ENCODE results near the gene SEMA6B.

The SEMA6B gene

GRCh38 chr19:4587527-4587926 lies 28.0 kb upstream of the SEMA6B start:
- Histone ChIP-seq H4K12ac (ENCODE audit: low read depth, low read length) (no peak overlapping the region), H3K14ac (ENCODE audit: low read length) (no peak overlapping the region), H3K4me1 (ENCODE audit: control insufficient read depth in 1 of 2, insufficient read depth in 2 of 2, low read length in 2 of 2) (peaks cover 4 to 7% of the 10 kb centered on the region in 2 experiments), H3K27ac (ENCODE audit: low read depth, low read length) (no peak overlapping the region), H3K18ac (ENCODE audit: low read length) (no peak overlapping the region), H2AFZ (ENCODE audit: insufficient read depth, low read length, poor library complexity) (no peak overlapping the region), H3K9me3 (ENCODE audit: insufficient read depth, low read depth, low read length) (no peaks in the 10 kb centered on the region), H3K4me3 (ENCODE audit: low read depth, low read length) (no peak overlapping the region), H3K4ac (ENCODE audit: low read depth, low read length) (no peak overlapping the region), H3K27me3 (ENCODE audit: insufficient read depth, low read length) (peaks cover 9% of the 10 kb centered on the region), H2BK5ac (ENCODE audit: low read depth, low read length, poor library complexity) (no peak overlapping the region), H3K4me2 (ENCODE audit: low read length) (no peak overlapping the region), H3K23ac (ENCODE audit: low read length) (no peak overlapping the region), H2AK5ac (ENCODE audit: low read length) (no peak overlapping the region), H3K79me2 (ENCODE audit: control insufficient read depth, insufficient read depth, low read length, poor library complexity) (no peaks in the 10 kb centered on the region), H4K91ac (ENCODE audit: low read depth, low read length) (no peak overlapping the region), H3K79me1 (ENCODE audit: low read length) (no peaks in the 10 kb centered on the region), H3K36me3 (ENCODE audit: control insufficient read depth in 1 of 2, insufficient read depth in 2 of 2, low read length in 2 of 2) (no peaks in the 10 kb centered on the region), H2BK120ac (ENCODE audit: insufficient read depth, low read length, poor library complexity) (no peak overlapping the region), H3K9ac (ENCODE audit: low read length) (no peak overlapping the region), H2BK12ac (ENCODE audit: low read length) (no peak overlapping the region), H4K8ac (ENCODE audit: low read depth, low read length) (no peak overlapping the region)
- no CpG with 5 or more reads among the region's 6 CpGs for WGBS (ENCODE audit: extremely low coverage, insufficient coverage, insufficient read length)
- no peak for DNase-seq

DNA sequence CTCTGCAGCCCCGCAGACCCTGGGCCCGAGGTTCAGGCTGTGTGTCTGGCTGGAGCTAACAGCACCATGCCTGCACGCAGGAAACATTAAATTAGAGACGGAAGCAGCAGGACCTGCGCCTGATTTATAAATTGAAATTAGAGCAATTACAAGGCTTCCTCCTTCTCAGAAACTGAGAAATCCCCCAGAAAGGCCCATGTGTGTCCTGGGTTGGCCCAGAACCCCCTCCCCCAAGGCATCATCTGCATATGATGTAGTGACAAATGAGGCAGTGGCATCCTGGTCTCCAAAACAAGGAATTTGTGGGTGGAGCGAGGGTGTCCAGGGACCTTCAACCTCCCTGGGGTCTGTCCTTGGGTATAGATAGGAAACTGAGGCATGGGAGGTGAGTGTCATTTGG lies 27.2 kb upstream of the SEMA6B start:
- no peak overlapping the region for H2BK5ac ChIP-seq (ENCODE audit: low read depth, low read length, poor library complexity)
- WGBS (ENCODE audit: extremely low coverage, insufficient coverage, insufficient read length): no CpG with 5 or more reads among the region's 6 CpGs
- H3K23ac ChIP-seq (ENCODE audit: low read length): no peak overlapping the region
- H3K79me2 ChIP-seq (ENCODE audit: control insufficient read depth, insufficient read depth, low read length, poor library complexity): no peaks in the 10 kb centered on the region
- no peak overlapping the region for H4K91ac ChIP-seq (ENCODE audit: low read depth, low read length)
- no peaks in the 10 kb centered on the region for H3K36me3 ChIP-seq (ENCODE audit: control insufficient read depth in 1 of 2, insufficient read depth in 2 of 2, low read length in 2 of 2)
- H3K9me3 ChIP-seq (ENCODE audit: insufficient read depth, low read depth, low read length): no peaks in the 10 kb centered on the region
- no peak overlapping the region for H2AK5ac ChIP-seq (ENCODE audit: low read length)
- H4K8ac ChIP-seq (ENCODE audit: low read depth, low read length): no peak overlapping the region
- H3K18ac ChIP-seq (ENCODE audit: low read length): no peak overlapping the region
- H3K4me1 ChIP-seq (ENCODE audit: control insufficient read depth in 1 of 2, insufficient read depth in 2 of 2, low read length in 2 of 2): peaks cover 4 to 7% of the 10 kb centered on the region in 2 experiments
- H3K4me2 ChIP-seq (ENCODE audit: low read length): no peak overlapping the region
- H4K12ac ChIP-seq (ENCODE audit: low read depth, low read length): no peak overlapping the region
- no peaks in the 10 kb centered on the region for H3K79me1 ChIP-seq (ENCODE audit: low read length)
- no peak overlapping the region for H2AFZ ChIP-seq (ENCODE audit: insufficient read depth, low read length, poor library complexity)
- H3K4ac ChIP-seq (ENCODE audit: low read depth, low read length): no peak overlapping the region
- no peak overlapping the region for H3K9ac ChIP-seq (ENCODE audit: low read length)
- H2BK120ac ChIP-seq (ENCODE audit: insufficient read depth, low read length, poor library complexity): no peak overlapping the region
- no peak overlapping the region for H3K27ac ChIP-seq (ENCODE audit: low read depth, low read length)
- H3K27me3 ChIP-seq (ENCODE audit: insufficient read depth, low read length): peaks cover 15% of the 10 kb centered on the region
- H3K4me3 ChIP-seq (ENCODE audit: low read depth, low read length): no peak overlapping the region
- no peak for DNase-seq
- no peak overlapping the region for H3K14ac ChIP-seq (ENCODE audit: low read length)
- H2BK12ac ChIP-seq (ENCODE audit: low read length): no peak overlapping the region

DNA sequence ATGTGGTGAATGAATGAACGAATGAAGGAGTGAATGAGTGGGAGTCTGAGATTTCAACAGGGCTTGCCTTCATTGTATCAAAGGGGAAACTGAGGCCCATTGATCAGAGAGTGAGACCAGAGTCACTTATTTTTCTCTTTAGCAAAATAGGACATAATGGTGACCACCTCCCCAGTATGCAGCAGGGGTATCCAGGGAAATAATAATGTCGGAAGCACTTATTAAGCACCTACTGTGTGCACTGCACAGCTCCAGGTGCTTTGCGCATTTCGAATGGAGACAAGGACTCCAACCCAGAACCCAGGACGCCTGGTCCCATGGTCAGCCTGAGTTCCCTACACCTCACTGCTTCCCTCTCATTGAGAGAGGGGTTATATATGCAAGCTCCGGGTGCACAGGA lies 26.8 kb upstream of the SEMA6B start:
- no peak for DNase-seq
- no peak overlapping the region for H3K9ac ChIP-seq (ENCODE audit: low read length)
- no peak overlapping the region for H3K4me3 ChIP-seq (ENCODE audit: low read depth, low read length)
- H3K4ac ChIP-seq (ENCODE audit: low read depth, low read length): no peak overlapping the region
- H3K23ac ChIP-seq (ENCODE audit: low read length): no peak overlapping the region
- no peak overlapping the region for H2BK12ac ChIP-seq (ENCODE audit: low read length)
- H3K9me3 ChIP-seq (ENCODE audit: insufficient read depth, low read depth, low read length): no peaks in the 10 kb centered on the region
- H4K91ac ChIP-seq (ENCODE audit: low read depth, low read length): no peak overlapping the region
- no peak overlapping the region for H3K27ac ChIP-seq (ENCODE audit: low read depth, low read length)
- H4K12ac ChIP-seq (ENCODE audit: low read depth, low read length): no peak overlapping the region
- no peak overlapping the region for H2AK5ac ChIP-seq (ENCODE audit: low read length)
- peaks cover 4 to 7% of the 10 kb centered on the region in 2 experiments for H3K4me1 ChIP-seq (ENCODE audit: control insufficient read depth in 1 of 2, insufficient read depth in 2 of 2, low read length in 2 of 2)
- no peak overlapping the region for H2BK5ac ChIP-seq (ENCODE audit: low read depth, low read length, poor library complexity)
- H3K27me3 ChIP-seq (ENCODE audit: insufficient read depth, low read length): peaks cover 15% of the 10 kb centered on the region
- H3K79me1 ChIP-seq (ENCODE audit: low read length): no peaks in the 10 kb centered on the region
- H4K8ac ChIP-seq (ENCODE audit: low read depth, low read length): no peak overlapping the region
- H2BK120ac ChIP-seq (ENCODE audit: insufficient read depth, low read length, poor library complexity): no peak overlapping the region
- no peaks in the 10 kb centered on the region for H3K79me2 ChIP-seq (ENCODE audit: control insufficient read depth, insufficient read depth, low read length, poor library complexity)
- H3K14ac ChIP-seq (ENCODE audit: low read length): no peak overlapping the region
- WGBS (ENCODE audit: extremely low coverage, insufficient coverage, insufficient read length): no CpG with 5 or more reads among the region's 6 CpGs
- no peak overlapping the region for H2AFZ ChIP-seq (ENCODE audit: insufficient read depth, low read length, poor library complexity)
- no peaks in the 10 kb centered on the region for H3K36me3 ChIP-seq (ENCODE audit: control insufficient read depth in 1 of 2, insufficient read depth in 2 of 2, low read length in 2 of 2)
- H3K18ac ChIP-seq (ENCODE audit: low read length): no peak overlapping the region
- no peak overlapping the region for H3K4me2 ChIP-seq (ENCODE audit: low read length)

GRCh38 chr19:4585556-4585955 lies 26.1 kb upstream of the SEMA6B start:
- Histone ChIP-seq H3K18ac (ENCODE audit: low read length) (no peak overlapping the region), H3K9me3 (ENCODE audit: insufficient read depth, low read depth, low read length) (no peaks in the 10 kb centered on the region), H3K4ac (ENCODE audit: low read depth, low read length) (no peak overlapping the region), H3K9ac (ENCODE audit: low read length) (no peak overlapping the region), H2BK5ac (ENCODE audit: low read depth, low read length, poor library complexity) (no peak overlapping the region), H3K27ac (ENCODE audit: low read depth, low read length) (no peak overlapping the region), H3K27me3 (ENCODE audit: insufficient read depth, low read length) (peaks cover 20% of the 10 kb centered on the region), H4K91ac (ENCODE audit: low read depth, low read length) (no peak overlapping the region), H3K79me1 (ENCODE audit: low read length) (no peaks in the 10 kb centered on the region), H3K79me2 (ENCODE audit: control insufficient read depth, insufficient read depth, low read length, poor library complexity) (no peaks in the 10 kb centered on the region), H4K8ac (ENCODE audit: low read depth, low read length) (no peak overlapping the region), H2BK12ac (ENCODE audit: low read length) (no peak overlapping the region), H2BK120ac (ENCODE audit: insufficient read depth, low read length, poor library complexity) (no peak overlapping the region), H2AK5ac (ENCODE audit: low read length) (no peak overlapping the region), H3K36me3 (ENCODE audit: control insufficient read depth in 1 of 2, insufficient read depth in 2 of 2, low read length in 2 of 2) (no peaks in the 10 kb centered on the region), H3K4me2 (ENCODE audit: low read length) (no peak overlapping the region), H3K4me3 (ENCODE audit: low read depth, low read length) (no peak overlapping the region), H4K12ac (ENCODE audit: low read depth, low read length) (no peak overlapping the region), H2AFZ (ENCODE audit: insufficient read depth, low read length, poor library complexity) (no peak overlapping the region), H3K23ac (ENCODE audit: low read length) (no peak overlapping the region), H3K14ac (ENCODE audit: low read length) (no peak overlapping the region), H3K4me1 (ENCODE audit: control insufficient read depth in 1 of 2, insufficient read depth in 2 of 2, low read length in 2 of 2) (peaks cover 4 to 7% of the 10 kb centered on the region in 2 experiments)
- WGBS (ENCODE audit: extremely low coverage, insufficient coverage, insufficient read length): no CpG with 5 or more reads among the region's 1 CpG
- no peak for DNase-seq
